HUES48 (cell line): ENCODE measurements around the gene RREB1.

Experiments
- H3K27ac ChIP-seq: one replicate; pipeline ENCODE4 v1.7.0; 2013; ENCODE audit warnings: low read depth, low read length, inconsistent platforms
- H3K27me3 ChIP-seq: 2 replicates; pipeline ENCODE4 v1.6.1; 2013; ENCODE audit warnings: mild to moderate bottlenecking, low read length; ENCODE audit not compliant: control insufficient read depth, insufficient read depth
- H3K36me3 ChIP-seq: 2 replicates; pipeline ENCODE4 v1.6.1; 2013; ENCODE audit warnings: low read length; ENCODE audit not compliant: control insufficient read depth, insufficient read depth
- H3K4me1 ChIP-seq: 2 replicates; pipeline ENCODE4 v1.6.1; 2013; ENCODE audit warnings: mild to moderate bottlenecking, low read length; ENCODE audit not compliant: control insufficient read depth, insufficient read depth
- H3K4me3 ChIP-seq: 2 replicates; pipeline ENCODE4 v1.5.1; 2013; ENCODE audit warnings: mild to moderate bottlenecking, low read depth, low read length
- H3K9ac ChIP-seq: 2 replicates; pipeline ENCODE4 v1.6.1; 2013; ENCODE audit warnings: mild to moderate bottlenecking, low read depth, low read length, moderate library complexity
- H3K9me3 ChIP-seq: 2 replicates; pipeline ENCODE4 v1.6.1; 2013; ENCODE audit warnings: low read length; ENCODE audit not compliant: control insufficient read depth, insufficient read depth

Gene RREB1

DNA sequence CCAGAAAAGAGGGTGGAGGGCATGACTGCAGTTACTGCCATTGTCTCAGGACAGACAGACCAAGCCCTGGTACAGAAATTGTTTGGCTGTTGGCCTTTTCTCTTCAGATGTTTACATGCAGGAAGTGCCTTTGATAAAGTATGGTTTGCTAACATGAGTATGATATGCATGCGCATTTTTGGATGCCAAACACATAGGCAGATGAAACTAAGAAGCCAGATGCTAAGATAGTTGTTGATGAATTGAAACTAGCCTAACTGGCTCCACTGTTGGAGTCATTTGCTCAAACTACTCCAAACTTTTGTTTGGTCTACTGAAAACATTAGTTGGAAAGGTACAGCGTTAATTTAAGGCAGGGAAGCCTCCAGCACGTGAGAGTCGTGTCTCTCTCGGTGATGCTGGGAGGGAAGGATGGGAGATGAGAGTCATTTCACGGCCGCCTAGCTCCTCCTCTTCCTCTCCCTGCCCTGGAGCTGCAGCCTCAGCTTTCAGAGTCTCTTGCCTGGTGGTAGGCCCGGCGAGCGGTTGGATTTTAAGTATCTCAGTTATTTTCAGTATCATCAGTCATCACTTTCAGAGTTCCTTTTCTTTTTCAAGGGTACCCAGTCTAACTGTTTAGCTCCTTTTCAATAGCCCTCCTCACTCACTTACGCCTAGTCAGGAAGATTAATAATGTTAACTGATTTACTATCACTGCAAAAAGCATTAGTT is 29.7 kb downstream of the RREB1 start:
- H3K36me3 ChIP-seq: no peaks in the 10 kb centered on the region
- H3K27ac ChIP-seq: peak overlapping the region; percentile 57
- H3K4me1 ChIP-seq: peaks cover 45% of the 10 kb centered on the region
- H3K9me3 ChIP-seq: no peaks in the 10 kb centered on the region
- H3K4me3 ChIP-seq: no peak overlapping the region
- H3K27me3 ChIP-seq: no peaks in the 10 kb centered on the region
- H3K9ac ChIP-seq: no peak overlapping the region

DNA sequence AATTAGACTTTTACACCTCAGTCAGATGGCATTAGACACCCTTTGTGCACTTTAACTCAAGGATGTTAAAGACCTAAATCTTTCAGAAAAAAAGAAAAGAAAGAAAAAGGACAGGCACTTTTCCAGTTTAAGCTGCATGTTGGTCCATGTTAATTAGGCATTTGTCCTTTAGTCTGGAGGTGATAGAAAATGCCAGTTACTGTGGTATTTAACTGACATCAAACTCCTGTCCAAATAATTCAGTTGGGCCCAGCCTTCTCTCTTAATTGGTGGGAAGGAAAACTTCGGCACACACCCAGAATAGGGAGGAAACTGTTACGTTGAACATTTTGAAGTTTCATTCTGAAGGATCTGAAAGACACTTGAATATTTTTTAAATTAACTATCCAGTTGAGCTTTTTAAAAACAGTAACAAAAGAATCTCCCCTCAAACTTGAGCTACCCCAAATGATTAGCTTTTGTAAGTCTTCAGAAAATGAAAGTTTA is 30.3 kb downstream of the RREB1 start:
- Histone ChIP-seq H3K27me3 (no peaks in the 10 kb centered on the region), H3K4me1 (peaks cover 50% of the 10 kb centered on the region), H3K9me3 (no peaks in the 10 kb centered on the region), H3K9ac (no peak overlapping the region), H3K36me3 (no peaks in the 10 kb centered on the region), H3K4me3 (no peak overlapping the region), H3K27ac (peak overlapping the region; percentile 57)

DNA sequence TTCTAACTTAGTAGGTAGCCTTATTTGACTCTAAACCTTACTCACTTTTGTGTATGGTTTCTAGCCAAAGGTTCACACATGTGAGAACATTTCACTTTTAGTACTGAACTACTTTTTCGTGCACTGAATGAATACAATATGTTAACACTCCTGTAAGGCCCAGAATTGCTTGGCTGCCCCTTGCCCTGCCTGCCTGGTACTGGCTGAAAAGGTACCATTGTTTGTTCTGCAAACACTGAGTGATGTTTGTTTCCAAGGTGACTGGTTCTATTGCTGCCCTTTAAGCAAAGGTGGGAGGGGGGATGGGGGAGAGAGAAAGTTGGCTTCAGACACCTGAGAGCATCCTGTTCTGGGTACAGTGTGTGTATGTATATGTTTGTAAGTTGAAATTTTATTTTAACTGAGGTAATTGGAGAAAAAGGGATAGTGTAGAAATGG is 31.2 kb downstream of the RREB1 start:
- no peaks in the 10 kb centered on the region for H3K36me3 ChIP-seq
- no peaks in the 10 kb centered on the region for H3K9me3 ChIP-seq
- peaks cover 58% of the 10 kb centered on the region for H3K4me1 ChIP-seq
- peak overlapping the region; percentile 32 for H3K27ac ChIP-seq
- H3K27me3 ChIP-seq: no peaks in the 10 kb centered on the region
- H3K4me3 ChIP-seq: no peak overlapping the region
- no peak overlapping the region for H3K9ac ChIP-seq

DNA sequence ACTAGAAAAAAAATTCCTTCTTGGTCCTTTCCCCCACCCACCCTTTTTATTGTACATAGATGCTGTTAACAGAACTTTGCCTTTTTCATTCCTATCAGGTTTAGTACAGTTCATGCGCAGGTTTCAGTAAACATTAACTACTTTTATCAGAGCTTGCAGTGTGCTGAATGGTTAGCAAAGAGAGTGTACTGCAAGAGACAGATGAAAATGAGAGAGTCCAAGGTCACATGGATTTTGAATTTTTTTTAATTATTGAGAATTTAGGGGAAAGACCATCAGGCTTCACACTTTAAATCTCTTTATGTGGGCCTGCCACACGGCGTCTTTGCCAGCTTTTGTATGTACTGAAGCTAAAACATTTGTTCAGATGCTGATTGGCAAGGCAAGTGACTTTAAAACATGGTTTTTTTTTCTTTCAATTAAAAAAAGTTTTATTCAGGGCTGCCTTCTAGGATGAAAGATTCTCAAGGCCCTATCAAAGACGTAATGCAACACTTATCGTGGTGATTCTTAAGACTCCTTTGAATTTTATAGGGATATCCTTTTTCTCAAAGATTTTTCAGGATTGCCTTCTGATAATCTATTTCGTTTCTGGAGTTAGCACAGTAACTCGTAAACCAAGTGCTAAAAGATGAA is 32.2 kb downstream of the RREB1 start:
- no peaks in the 10 kb centered on the region for H3K27me3 ChIP-seq
- H3K27ac ChIP-seq: no peak overlapping the region
- peaks cover 68% of the 10 kb centered on the region for H3K4me1 ChIP-seq
- no peak overlapping the region for H3K9ac ChIP-seq
- H3K4me3 ChIP-seq: peak overlapping the region; percentile 80; the same call in 1 of the 2 replicates
- H3K36me3 ChIP-seq: no peaks in the 10 kb centered on the region
- no peaks in the 10 kb centered on the region for H3K9me3 ChIP-seq

DNA sequence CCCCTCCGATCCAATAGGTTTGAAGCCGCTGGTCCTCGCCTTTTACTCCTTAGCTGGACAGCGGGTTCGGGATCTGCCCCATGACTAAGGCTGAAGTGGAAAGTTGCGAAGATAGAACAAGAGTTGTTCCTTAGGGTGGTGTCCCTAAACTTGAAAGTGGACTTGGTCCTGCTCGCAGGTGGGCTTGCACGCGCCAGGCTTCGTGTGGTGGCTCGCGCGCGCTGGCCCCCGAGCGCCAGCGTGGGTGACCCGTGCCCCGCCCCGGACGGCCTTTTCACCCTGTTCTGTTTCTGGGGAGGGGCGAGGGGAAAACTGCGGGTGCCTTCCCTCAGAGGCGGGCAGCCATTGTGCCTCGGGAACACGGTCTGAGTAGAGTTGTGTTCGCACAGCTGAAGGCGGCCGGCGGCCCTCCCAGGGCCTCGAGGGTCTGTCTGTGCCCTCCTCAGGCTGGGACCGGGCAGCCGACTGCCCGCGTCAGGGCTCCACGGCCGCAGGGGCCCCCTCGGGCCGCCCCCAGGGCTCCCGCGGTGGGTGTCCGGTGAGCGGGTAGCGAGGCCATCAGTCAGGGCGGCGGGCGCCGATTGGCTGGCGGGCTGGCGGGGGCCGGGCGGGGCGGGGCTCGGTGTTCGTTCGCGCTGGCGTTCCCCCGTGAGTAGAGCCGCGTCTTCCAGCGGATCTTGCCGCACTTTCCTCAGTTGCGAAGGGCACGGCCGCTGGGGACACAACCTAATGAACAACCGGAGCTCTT is 33.0 kb downstream of the RREB1 start:
- H3K27me3 ChIP-seq: no peaks in the 10 kb centered on the region
- no peaks in the 10 kb centered on the region for H3K9me3 ChIP-seq
- H3K36me3 ChIP-seq: no peaks in the 10 kb centered on the region
- H3K4me3 ChIP-seq: peak overlapping the region; percentile 80
- H3K4me1 ChIP-seq: peaks cover 71% of the 10 kb centered on the region
- peak overlapping the region; percentile 84 for H3K27ac ChIP-seq
- H3K9ac ChIP-seq: peak overlapping the region; percentile 88

DNA sequence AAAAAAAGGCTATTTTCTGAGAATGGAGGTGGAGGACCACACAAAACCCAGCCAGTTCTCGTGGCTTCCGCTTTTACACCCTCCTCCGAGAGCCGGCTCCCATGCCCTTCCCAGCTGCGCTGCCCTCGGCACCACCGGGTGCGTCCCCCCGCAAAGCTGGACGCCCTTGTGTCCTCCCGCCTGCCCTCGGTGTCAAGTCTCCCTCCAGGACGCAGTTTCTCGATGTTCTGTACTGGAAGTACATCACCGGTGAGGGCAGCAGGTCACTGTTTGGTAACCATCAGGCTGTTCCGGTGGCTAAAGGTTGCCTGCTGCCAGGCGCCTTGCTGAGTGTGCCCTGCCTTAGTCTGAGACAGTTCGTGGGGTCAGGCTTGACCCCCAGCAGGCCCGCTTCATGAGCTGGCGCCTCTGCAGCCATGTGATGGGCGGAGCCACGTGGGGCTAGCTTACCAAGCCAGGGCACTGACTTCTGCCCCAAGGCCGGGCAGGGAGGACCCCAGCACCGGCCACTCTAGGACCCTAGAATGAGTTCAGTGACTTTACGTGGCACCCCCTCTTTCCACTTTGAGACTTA is 34.6 kb downstream of the RREB1 start:
- Histone ChIP-seq H3K36me3 (no peaks in the 10 kb centered on the region), H3K9ac (no peak overlapping the region), H3K27me3 (no peaks in the 10 kb centered on the region), H3K4me1 (peaks cover 80% of the 10 kb centered on the region), H3K4me3 (no peak overlapping the region), H3K9me3 (no peaks in the 10 kb centered on the region), H3K27ac (no peak overlapping the region)

DNA sequence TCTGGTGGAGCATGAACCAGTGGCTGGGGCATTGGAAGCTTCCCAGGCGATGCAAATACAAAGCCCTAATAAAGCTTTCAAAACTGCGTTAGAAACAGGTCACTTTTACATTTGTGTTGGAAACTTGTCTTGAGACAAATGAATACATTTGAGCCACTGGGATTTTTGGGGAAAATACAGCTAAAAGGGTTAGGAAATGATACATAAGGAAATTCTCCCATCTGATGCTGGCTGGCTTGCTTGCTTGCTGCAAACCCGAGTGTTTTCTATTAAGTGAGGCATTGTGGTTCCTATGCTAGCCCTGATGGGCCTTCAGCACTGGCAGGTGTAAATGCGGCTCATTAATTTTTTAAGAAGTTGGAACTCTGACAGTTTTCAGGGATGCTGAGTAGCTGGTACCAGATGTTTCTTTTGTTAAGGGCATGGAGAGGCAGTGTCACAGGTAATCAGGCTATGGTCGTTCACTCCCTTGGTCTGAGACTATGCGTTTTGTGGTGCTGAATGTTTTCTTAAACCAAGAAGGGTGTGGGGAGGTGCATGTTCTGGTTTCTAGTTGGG is 35.2 kb downstream of the RREB1 start:
- Histone ChIP-seq H3K4me3 (no peak overlapping the region), H3K27ac (no peak overlapping the region), H3K27me3 (no peaks in the 10 kb centered on the region), H3K9ac (no peak overlapping the region), H3K4me1 (peaks cover 80% of the 10 kb centered on the region), H3K9me3 (no peaks in the 10 kb centered on the region), H3K36me3 (no peaks in the 10 kb centered on the region)

DNA sequence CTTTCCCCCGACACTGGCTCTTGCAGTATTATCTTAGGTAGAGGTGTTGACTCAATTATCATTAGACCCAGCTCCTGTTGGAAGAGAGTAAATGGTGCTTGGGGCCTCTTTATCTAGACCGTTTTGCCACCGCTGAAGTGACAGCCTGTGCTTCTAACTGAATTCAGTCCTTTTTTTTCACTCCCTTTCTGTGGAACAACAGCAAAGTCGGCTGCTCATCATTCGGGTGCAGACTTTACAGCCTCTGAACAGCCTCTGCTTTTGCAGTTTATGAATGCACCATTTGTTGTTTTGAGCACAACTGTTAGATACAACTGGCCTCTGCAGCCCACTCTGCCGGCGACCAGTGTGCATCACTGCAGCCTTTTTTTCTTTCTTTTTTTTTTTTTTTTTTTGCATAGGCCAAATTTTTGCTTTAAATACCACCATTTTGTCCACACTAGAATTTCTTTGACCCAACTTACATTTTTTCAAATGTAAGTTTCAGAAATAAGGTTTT is 35.8 kb downstream of the RREB1 start:
- Histone ChIP-seq H3K36me3 (no peaks in the 10 kb centered on the region), H3K9ac (no peak overlapping the region), H3K9me3 (no peaks in the 10 kb centered on the region), H3K4me1 (peaks cover 79% of the 10 kb centered on the region), H3K4me3 (no peak overlapping the region), H3K27me3 (no peaks in the 10 kb centered on the region), H3K27ac (no peak overlapping the region)

DNA sequence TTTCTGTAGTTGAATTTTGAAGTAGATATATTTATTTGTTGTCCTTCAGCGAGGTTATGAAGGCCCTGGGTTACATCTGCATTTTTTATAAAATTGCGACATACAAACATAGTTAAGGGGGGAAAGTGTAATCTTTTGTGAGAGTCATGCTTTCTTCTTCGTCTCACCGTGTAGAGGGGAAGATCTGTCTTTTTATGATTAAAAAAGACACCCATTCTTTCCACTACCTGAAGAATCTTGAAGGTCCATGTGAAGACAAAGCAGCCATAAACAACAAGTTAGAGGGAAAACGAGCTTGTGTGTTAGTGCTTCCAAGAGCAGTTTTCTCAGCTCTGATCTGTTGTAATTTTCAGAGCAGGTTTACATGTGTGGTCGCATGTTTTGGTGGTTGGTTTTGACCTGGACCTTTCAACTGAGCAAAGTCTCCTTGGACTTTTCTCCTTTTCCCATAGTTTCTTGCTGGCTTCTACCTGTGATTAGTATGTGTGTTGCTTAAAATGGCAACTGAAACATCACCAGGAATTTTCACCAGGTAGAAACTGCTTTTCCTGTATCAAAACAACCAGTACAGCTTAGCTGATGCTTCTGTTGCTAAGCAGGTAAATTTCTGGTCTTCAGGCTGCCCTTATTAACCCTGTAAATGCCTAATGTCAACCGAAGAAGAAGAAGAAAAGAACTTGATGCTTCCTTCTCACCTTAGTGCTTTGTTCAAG is 37.3 kb downstream of the RREB1 start:
- no peak overlapping the region for H3K9ac ChIP-seq
- H3K27ac ChIP-seq: peak overlapping the region; percentile 70
- no peaks in the 10 kb centered on the region for H3K9me3 ChIP-seq
- peak overlapping the region; percentile 22 for H3K4me3 ChIP-seq
- no peaks in the 10 kb centered on the region for H3K36me3 ChIP-seq
- H3K4me1 ChIP-seq: peaks cover 66% of the 10 kb centered on the region
- H3K27me3 ChIP-seq: no peaks in the 10 kb centered on the region

DNA sequence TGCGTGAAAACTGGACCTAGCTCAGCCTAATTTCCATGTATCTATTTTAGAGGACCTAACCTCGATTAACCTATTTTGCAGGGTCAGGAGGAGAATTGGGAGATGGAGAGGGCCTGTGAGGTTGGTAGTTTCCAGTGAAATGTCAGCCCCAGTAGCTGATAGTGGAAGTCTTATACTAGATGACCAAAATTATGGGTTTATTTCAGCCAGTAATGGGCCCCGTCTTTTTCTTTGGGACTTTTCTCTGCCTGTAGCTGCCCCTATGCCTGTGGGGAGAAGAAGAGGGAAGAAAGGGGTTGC is 37.8 kb downstream of the RREB1 start:
- peak overlapping the region; percentile 70 for H3K27ac ChIP-seq
- H3K4me3 ChIP-seq: peak overlapping the region; percentile 22
- no peaks in the 10 kb centered on the region for H3K9me3 ChIP-seq
- H3K27me3 ChIP-seq: no peaks in the 10 kb centered on the region
- H3K9ac ChIP-seq: no peak overlapping the region
- H3K36me3 ChIP-seq: no peaks in the 10 kb centered on the region
- H3K4me1 ChIP-seq: peaks cover 68% of the 10 kb centered on the region
